A549 (cell line): ENCODE data around the gene IRF8.

Experiments used
- BHLHE40 ChIP-seq: IDR thresholded peaks from 2 replicates; pipeline ENCODE4 v1.6.1; 2012; ENCODE audit warnings: low read depth, low read length, inconsistent platforms
- CEBPB ChIP-seq, 2 experiments: fragments of >200 bp in 1 of 2; sonication (Bioruptor Twin) in 1 of 2; formaldehyde crosslinking in 1 of 2; IDR thresholded peaks; 2 replicates each; pipeline ENCODE4 v1.6.1; 2012 to 2016
- HOXB5 ChIP-seq: fragments of 250-450 bp; sonication (Bioruptor Pico); IDR thresholded peaks from 2 replicates; pipeline ENCODE4 v1.5.0; 2020; ENCODE audit warnings: mild to moderate bottlenecking, moderate library complexity
- MAFK ChIP-seq: fragments of 450-650 bp; IDR thresholded peaks from 2 replicates; pipeline ENCODE4 v1.6.1; 2014; ENCODE audit not compliant: partially characterized antibody
- RFX5 ChIP-seq: fragments of 450-650 bp; IDR thresholded peaks from 2 replicates; pipeline ENCODE4 v1.7.1; 2014; ENCODE audit warnings: antibody characterized with exemption, mild to moderate bottlenecking, moderate library complexity

- TF ChIP-seq CEBPB (IDR thresholded peaks at IDR 0.05) (no peak), RFX5 (no peak), MAFK (no peak), HOXB5 (CRISPR knock-in tag) (no peak), BHLHE40 (no peak)
These were observed 42.4 kb upstream of the IRF8 start for GRCh38 chr16:85856585-85856984.
